ENCODE measurements around the gene PCNA. TPM values are rescaled to one million over a fixed set of nuclear protein-coding genes. Genes with fewer than 3 reads are reported as not detected.

The PCNA gene
- total RNA-seq, 4 donors from 2014 or later = 25.0 to 37.8 (median 35.9) TPM

DNA sequence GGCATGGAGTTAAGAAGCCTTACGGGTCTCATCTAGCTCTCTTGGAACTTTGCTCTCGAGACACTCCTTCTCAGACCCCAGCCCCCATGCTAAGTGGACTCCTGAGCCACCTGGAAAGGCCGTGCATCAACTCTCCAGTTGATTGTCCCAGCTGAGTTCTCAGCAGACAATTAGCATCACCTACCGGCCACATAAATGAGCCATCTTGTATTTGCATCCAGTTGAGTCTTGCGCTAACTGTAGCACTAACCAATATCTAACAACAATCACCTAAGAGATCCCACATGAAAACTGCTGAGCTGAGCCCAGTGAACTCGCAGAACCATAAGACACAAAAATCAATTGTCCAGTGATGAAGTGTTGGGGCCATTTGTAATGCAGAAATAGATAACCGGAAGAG is 49.7 kb downstream of the PCNA start:
- peaks cover 14 to 20% (median 14%) of the 10 kb centered on the region in 4 donors for H3K4me1 ChIP-seq
- TF ChIP-seq, protein P1, sequence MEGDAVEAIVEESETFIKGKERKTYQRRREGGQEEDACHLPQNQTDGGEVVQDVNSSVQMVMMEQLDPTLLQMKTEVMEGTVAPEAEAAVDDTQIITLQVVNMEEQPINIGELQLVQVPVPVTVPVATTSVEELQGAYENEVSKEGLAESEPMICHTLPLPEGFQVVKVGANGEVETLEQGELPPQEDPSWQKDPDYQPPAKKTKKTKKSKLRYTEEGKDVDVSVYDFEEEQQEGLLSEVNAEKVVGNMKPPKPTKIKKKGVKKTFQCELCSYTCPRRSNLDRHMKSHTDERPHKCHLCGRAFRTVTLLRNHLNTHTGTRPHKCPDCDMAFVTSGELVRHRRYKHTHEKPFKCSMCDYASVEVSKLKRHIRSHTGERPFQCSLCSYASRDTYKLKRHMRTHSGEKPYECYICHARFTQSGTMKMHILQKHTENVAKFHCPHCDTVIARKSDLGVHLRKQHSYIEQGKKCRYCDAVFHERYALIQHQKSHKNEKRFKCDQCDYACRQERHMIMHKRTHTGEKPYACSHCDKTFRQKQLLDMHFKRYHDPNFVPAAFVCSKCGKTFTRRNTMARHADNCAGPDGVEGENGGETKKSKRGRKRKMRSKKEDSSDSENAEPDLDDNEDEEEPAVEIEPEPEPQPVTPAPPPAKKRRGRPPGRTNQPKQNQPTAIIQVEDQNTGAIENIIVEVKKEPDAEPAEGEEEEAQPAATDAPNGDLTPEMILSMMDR (IDR thresholded peaks at IDR 0.05) = no peak
- no peak for TF ChIP-seq POLR2A (IDR thresholded peaks at IDR 0.05; ENCODE audit: low read depth)
- TF ChIP-seq POLR2AphosphoS5 (IDR thresholded peaks at IDR 0.05) = no peak
- TF ChIP-seq EP300 (IDR thresholded peaks at IDR 0.05) = no peak
- H3K36me3 ChIP-seq = no peaks in the 10 kb centered on the region
- H3K27ac ChIP-seq (replicated peaks in 1 of 4) = no peak overlapping the region
- H3K9me3 ChIP-seq = no peaks in the 10 kb centered on the region
- no peak for DNase-seq (ENCODE audit: extremely low spot score)
- intact Hi-C loops (cut with DNase I) = no loop called here
- H3K4me3 ChIP-seq = no peak overlapping the region
- WGBS = 94% methylated on average over 7 of the region's 7 CpGs
- H3K27me3 ChIP-seq = no peaks in the 10 kb centered on the region

DNA sequence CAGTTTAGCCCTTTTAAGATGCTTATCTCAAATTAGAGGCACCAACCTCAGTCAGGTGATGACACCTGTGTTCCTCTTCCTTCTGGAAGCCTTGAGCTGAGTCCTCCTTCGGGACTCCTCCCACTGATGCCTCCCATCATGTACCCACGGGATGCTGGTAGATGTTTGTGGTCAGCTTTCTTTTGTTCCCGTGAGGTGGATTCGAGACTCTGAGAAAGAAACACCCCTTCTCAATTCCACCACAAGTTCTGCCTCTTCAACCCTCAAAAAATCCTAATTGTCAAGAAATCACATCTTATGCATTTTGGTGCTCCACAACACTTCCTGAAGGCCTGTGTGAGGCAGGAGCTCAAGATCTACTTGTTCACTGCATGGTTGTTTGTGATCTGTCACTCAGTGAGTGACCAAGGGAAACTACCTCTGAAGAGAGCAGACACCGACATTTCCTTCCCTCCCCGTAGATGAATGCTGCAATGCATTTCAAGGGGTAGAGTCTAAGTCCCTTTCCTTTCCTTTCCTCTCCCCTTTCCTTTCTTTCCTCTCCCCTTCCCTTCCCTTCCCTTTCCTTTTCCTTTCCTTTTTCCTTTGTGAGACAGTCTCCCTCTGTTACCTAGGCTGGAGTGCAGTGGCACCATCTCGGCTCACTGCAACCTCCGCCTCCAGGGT is 50.5 kb downstream of the PCNA start:
- Histone ChIP-seq H3K27ac (replicated peaks in 1 of 4) (no peak overlapping the region), H3K9me3 (no peaks in the 10 kb centered on the region), H3K36me3 (no peaks in the 10 kb centered on the region), H3K4me1 (peaks cover 14 to 20% (median 14%) of the 10 kb centered on the region in 4 donors), H3K27me3 (no peaks in the 10 kb centered on the region), H3K4me3 (no peak overlapping the region)
- TF ChIP-seq, protein P1 (IDR thresholded peaks at IDR 0.05) = no peak
- no peak for TF ChIP-seq POLR2A (IDR thresholded peaks at IDR 0.05; ENCODE audit: low read depth)
- TF ChIP-seq POLR2AphosphoS5 (IDR thresholded peaks at IDR 0.05) = no peak
- TF ChIP-seq EP300 (IDR thresholded peaks at IDR 0.05) = no peak
- no peak for DNase-seq (ENCODE audit: extremely low spot score)
- intact Hi-C loops (cut with DNase I) = no loop called here
- 84% methylated on average over 8 of the region's 8 CpGs for WGBS

GRCh38 chr20:5067877-5068645 is 51.7 kb downstream of the PCNA start:
- Histone ChIP-seq H3K27ac (replicated peaks in 1 of 4) (no peak overlapping the region), H3K4me3 (no peak overlapping the region), H3K27me3 (no peaks in the 10 kb centered on the region), H3K4me1 (peaks cover 2 to 10% (median 4%) of the 10 kb centered on the region in 4 donors), H3K9me3 (no peaks in the 10 kb centered on the region), H3K36me3 (no peaks in the 10 kb centered on the region)
- TF ChIP-seq POLR2A (IDR thresholded peaks at IDR 0.05; ENCODE audit: low read depth) (no peak), POLR2AphosphoS5 (IDR thresholded peaks at IDR 0.05) (no peak), EP300 (IDR thresholded peaks at IDR 0.05) (no peak)
- TF ChIP-seq, protein P1 (IDR thresholded peaks at IDR 0.05) = no peak
- intact Hi-C loops (cut with DNase I) = no loop called here
- no peak for DNase-seq (ENCODE audit: extremely low spot score)
- 95% methylated on average over 8 of the region's 9 CpGs for WGBS

GRCh38 chr20:5065879-5066383 is 53.8 kb downstream of the PCNA start:
- Histone ChIP-seq H3K4me1 (peaks cover 0 to 4% (median 0%) of the 10 kb centered on the region in 4 donors), H3K27ac (replicated peaks in 1 of 4) (no peak overlapping the region)

More at GRCh38 chr20:5065879-5066383, 53.8 kb downstream of the PCNA start:
- Histone ChIP-seq H3K36me3 (no peaks in the 10 kb centered on the region), H3K9me3 (no peaks in the 10 kb centered on the region), H3K4me3 (no peak overlapping the region), H3K27me3 (no peaks in the 10 kb centered on the region)
- DNase-seq (ENCODE audit: extremely low spot score) = no peak
- TF ChIP-seq EP300 (IDR thresholded peaks at IDR 0.05) (no peak), POLR2A (IDR thresholded peaks at IDR 0.05; ENCODE audit: low read depth) (no peak), POLR2AphosphoS5 (IDR thresholded peaks at IDR 0.05) (no peak)
- TF ChIP-seq, protein P1 (IDR thresholded peaks at IDR 0.05) = no peak
- intact Hi-C loops (cut with DNase I) = no loop called here
- WGBS = 85% methylated on average over 10 of the region's 10 CpGs

Measured in esophagus muscularis mucosa (tissue), 4 donors.